ENCODE results near the gene PTPRCAP. TPM values are rescaled to one million over a fixed set of nuclear protein-coding genes. Genes with fewer than 3 reads are reported as not detected.

Gene PTPRCAP
- total and polyA plus RNA-seq, 5 donors from 2014 or later, result 291 to 1,084 (median 970) TPM

DNA sequence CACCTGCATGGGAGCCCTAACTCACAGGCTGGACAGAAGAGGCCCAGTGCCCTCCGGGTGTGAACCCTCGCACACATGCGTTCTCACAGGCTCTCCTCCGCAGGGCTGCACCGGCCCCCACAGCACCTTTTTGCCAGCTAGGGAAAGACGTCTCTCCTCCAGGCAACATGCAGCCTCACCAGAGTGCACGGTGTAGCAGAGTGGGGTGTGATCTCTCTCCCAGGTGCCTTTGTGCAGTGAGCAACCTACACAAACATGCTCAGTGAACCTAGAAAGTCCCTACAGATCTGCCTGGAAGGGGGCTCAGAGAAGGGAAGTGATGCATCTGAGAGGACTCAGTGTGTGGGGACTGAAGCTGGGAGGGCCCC is 25.7 kb downstream of the PTPRCAP start:
- peaks cover 18 to 90% (median 48%) of the 10 kb centered on the region in 4 donors for H3K4me1 Mint-ChIP-seq
- no peak for DNase-seq
- H3K36me3 Mint-ChIP-seq, result peaks cover 15% of the 10 kb centered on the region
- peak overlapping the region in 2 of 3 donors; percentile 92 to 95 for H3K27ac Mint-ChIP-seq
- H3K9me3 Mint-ChIP-seq, result no peaks in the 10 kb centered on the region
- peak overlapping the region in 3 of 4 donors; percentile 36 to 97 (median 43) for H3K4me3 Mint-ChIP-seq
- no peaks in the 10 kb centered on the region for H3K27me3 Mint-ChIP-seq
- ATAC-seq (ENCODE audit: low read depth in 2 of 2), result no peak
- no peaks in the 10 kb centered on the region for H3K9me3 ChIP-seq (ENCODE audit: control insufficient read depth in 2 of 2, low read length in 2 of 2)
- no peak overlapping the region for H3K4me3 ChIP-seq (ENCODE audit: low read depth, low read length)
- peaks cover 12% of the 10 kb centered on the region for H3K36me3 ChIP-seq (ENCODE audit: control insufficient read depth, insufficient read depth, low read length)
- peaks cover 93% of the 10 kb centered on the region for H3K4me1 ChIP-seq (ENCODE audit: control insufficient read depth, insufficient read depth, low read length, poor library complexity, severe bottlenecking)
- H3K27ac ChIP-seq (ENCODE audit: insufficient read depth, low read length, poor library complexity, severe bottlenecking), result peak overlapping the region; percentile 57
- H3K27me3 ChIP-seq (ENCODE audit: control insufficient read depth, insufficient read depth, low read length), result no peaks in the 10 kb centered on the region

DNA sequence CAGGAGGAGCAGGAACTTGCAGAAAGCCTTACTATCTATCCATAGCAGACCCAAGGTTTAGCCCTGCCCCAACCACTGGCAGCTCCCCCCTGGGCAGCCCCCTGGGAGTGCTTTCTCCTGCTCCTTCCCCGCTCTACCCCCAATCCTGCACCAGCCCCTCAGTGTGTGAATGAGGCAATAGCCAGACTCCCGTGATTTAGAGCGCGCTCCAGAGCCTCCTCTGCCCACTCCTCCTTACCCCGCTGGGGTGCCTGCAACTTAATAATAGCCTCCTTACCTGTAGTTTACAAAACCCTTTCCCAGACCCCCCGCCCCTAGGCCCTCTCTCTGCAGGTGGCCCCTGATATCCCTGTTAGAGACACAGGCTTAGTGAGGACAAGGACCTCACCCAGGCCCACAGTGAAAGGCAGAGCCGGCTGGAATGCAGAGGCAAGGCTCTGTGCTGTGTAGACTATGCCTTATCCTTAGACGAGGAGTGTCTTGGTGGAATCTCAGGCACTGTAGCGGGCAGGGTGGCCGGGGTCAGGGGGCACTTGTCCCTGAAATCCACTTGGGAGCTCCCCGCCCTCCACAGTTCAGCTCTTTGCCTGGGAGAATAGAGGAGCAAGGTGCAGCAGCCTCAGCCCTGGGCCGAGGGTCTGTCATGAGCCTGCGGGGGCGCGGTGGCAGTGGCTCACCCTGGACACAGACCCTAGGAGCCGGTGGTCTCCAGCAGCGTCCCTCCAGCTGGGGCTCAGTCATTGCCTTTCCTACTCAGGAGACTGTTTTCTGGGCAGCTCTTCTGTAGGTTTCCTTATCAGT is 26.3 kb downstream of the PTPRCAP start:
- peaks cover 15% of the 10 kb centered on the region for H3K36me3 Mint-ChIP-seq
- DNase-seq (no peak), ATAC-seq (ENCODE audit: low read depth in 2 of 2) (no peak)
- Histone ChIP-seq H3K4me3 (ENCODE audit: low read depth, low read length) (no peak overlapping the region), H3K27ac (ENCODE audit: insufficient read depth, low read length, poor library complexity, severe bottlenecking) (peak overlapping the region; percentile 57), H3K9me3 (ENCODE audit: control insufficient read depth in 2 of 2, low read length in 2 of 2) (no peaks in the 10 kb centered on the region), H3K4me1 (ENCODE audit: control insufficient read depth, insufficient read depth, low read length, poor library complexity, severe bottlenecking) (peaks cover 93% of the 10 kb centered on the region), H3K36me3 (ENCODE audit: control insufficient read depth, insufficient read depth, low read length) (peaks cover 15% of the 10 kb centered on the region), H3K27me3 (ENCODE audit: control insufficient read depth, insufficient read depth, low read length) (no peaks in the 10 kb centered on the region)
- peak overlapping the region; percentile 55 to 99 (median 94) for H3K4me3 Mint-ChIP-seq
- no peaks in the 10 kb centered on the region for H3K27me3 Mint-ChIP-seq
- no peaks in the 10 kb centered on the region for H3K9me3 Mint-ChIP-seq
- peak overlapping the region; percentile 25 to 95 (median 92) for H3K27ac Mint-ChIP-seq
- H3K4me1 Mint-ChIP-seq, result peaks cover 15 to 88% (median 46%) of the 10 kb centered on the region in 4 donors

- no peak for DNase-seq
- Mint-ChIP-seq H3K4me3 (peak overlapping the region; percentile 89 to 99 (median 94)), H3K9me3 (no peaks in the 10 kb centered on the region), H3K27me3 (no peaks in the 10 kb centered on the region), H3K36me3 (peaks cover 16% of the 10 kb centered on the region), H3K4me1 (peaks cover 15 to 93% (median 46%) of the 10 kb centered on the region in 4 donors), H3K27ac (peak overlapping the region; percentile 94 to 99 (median 95))
- H3K27ac ChIP-seq (ENCODE audit: insufficient read depth, low read length, poor library complexity, severe bottlenecking), result peak overlapping the region; percentile 87
- peaks cover 96% of the 10 kb centered on the region for H3K4me1 ChIP-seq (ENCODE audit: control insufficient read depth, insufficient read depth, low read length, poor library complexity, severe bottlenecking)
- ATAC-seq (ENCODE audit: low read depth in 2 of 2), result no peak
- no peaks in the 10 kb centered on the region for H3K27me3 ChIP-seq (ENCODE audit: control insufficient read depth, insufficient read depth, low read length)
- H3K9me3 ChIP-seq (ENCODE audit: control insufficient read depth in 2 of 2, low read length in 2 of 2), result no peaks in the 10 kb centered on the region
- H3K4me3 ChIP-seq (ENCODE audit: low read depth, low read length), result no peak overlapping the region
- peaks cover 20% of the 10 kb centered on the region for H3K36me3 ChIP-seq (ENCODE audit: control insufficient read depth, insufficient read depth, low read length)
These were observed 27.1 kb downstream of the PTPRCAP start for GRCh38 chr11:67410369-67410831.

GRCh38 chr11:67409781-67410368 is 27.6 kb downstream of the PTPRCAP start:
- ATAC-seq (ENCODE audit: low read depth in 2 of 2), result no peak
- Mint-ChIP-seq H3K27me3 (no peaks in the 10 kb centered on the region), H3K27ac (peak overlapping the region; percentile 94 to 99 (median 95)), H3K9me3 (no peaks in the 10 kb centered on the region), H3K4me3 (peak overlapping the region; percentile 89 to 99 (median 94)), H3K4me1 (peaks cover 15 to 93% (median 45%) of the 10 kb centered on the region in 4 donors), H3K36me3 (peaks cover 20% of the 10 kb centered on the region)
- Histone ChIP-seq H3K27me3 (ENCODE audit: control insufficient read depth, insufficient read depth, low read length) (no peaks in the 10 kb centered on the region), H3K9me3 (ENCODE audit: control insufficient read depth in 2 of 2, low read length in 2 of 2) (no peaks in the 10 kb centered on the region), H3K4me1 (ENCODE audit: control insufficient read depth, insufficient read depth, low read length, poor library complexity, severe bottlenecking) (peaks cover 96% of the 10 kb centered on the region), H3K36me3 (ENCODE audit: control insufficient read depth, insufficient read depth, low read length) (peaks cover 20% of the 10 kb centered on the region), H3K4me3 (ENCODE audit: low read depth, low read length) (peak overlapping the region; percentile 57), H3K27ac (ENCODE audit: insufficient read depth, low read length, poor library complexity, severe bottlenecking) (peak overlapping the region; percentile 87)
- no peak for DNase-seq

DNA sequence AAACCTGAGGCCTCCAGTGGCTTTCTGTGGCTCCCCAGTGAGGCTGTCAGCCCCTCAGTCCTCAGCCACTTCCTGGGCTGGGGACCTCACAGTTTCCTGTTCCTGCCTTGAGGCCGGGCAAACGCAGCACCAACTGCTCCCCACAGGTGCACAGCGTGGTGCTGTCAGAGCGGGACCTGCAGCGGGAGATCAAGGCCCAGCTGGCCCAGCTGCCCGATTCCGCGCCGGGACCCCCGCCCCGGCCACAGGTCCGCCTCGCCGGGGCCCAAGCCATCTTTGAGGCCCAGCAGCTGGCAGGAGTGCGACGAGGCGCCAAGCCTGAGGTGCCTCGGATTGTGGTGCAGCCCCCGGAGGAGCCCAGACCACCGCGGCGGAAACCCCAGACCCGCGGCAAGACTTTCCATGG is 28.2 kb downstream of the PTPRCAP start:
- Mint-ChIP-seq H3K27me3 (no peaks in the 10 kb centered on the region), H3K9me3 (no peaks in the 10 kb centered on the region), H3K36me3 (peaks cover 23% of the 10 kb centered on the region), H3K27ac (peak overlapping the region; percentile 89 to 99 (median 95)), H3K4me1 (peaks cover 15 to 92% (median 47%) of the 10 kb centered on the region in 4 donors), H3K4me3 (peak overlapping the region; percentile 89 to 99 (median 96))
- peak overlapping the region; percentile 87 for H3K27ac ChIP-seq (ENCODE audit: insufficient read depth, low read length, poor library complexity, severe bottlenecking)
- H3K27me3 ChIP-seq (ENCODE audit: control insufficient read depth, insufficient read depth, low read length), result no peaks in the 10 kb centered on the region
- peaks cover 93% of the 10 kb centered on the region for H3K4me1 ChIP-seq (ENCODE audit: control insufficient read depth, insufficient read depth, low read length, poor library complexity, severe bottlenecking)
- peak overlapping the region; percentile 57 for H3K4me3 ChIP-seq (ENCODE audit: low read depth, low read length)
- DNase-seq (peak; percentile 57 to 94 (median 84)), ATAC-seq (ENCODE audit: low read depth in 2 of 2) (peak; percentile 84 to 86)
- H3K9me3 ChIP-seq (ENCODE audit: control insufficient read depth in 2 of 2, low read length in 2 of 2), result no peaks in the 10 kb centered on the region
- H3K36me3 ChIP-seq (ENCODE audit: control insufficient read depth, insufficient read depth, low read length), result peaks cover 20% of the 10 kb centered on the region

DNA sequence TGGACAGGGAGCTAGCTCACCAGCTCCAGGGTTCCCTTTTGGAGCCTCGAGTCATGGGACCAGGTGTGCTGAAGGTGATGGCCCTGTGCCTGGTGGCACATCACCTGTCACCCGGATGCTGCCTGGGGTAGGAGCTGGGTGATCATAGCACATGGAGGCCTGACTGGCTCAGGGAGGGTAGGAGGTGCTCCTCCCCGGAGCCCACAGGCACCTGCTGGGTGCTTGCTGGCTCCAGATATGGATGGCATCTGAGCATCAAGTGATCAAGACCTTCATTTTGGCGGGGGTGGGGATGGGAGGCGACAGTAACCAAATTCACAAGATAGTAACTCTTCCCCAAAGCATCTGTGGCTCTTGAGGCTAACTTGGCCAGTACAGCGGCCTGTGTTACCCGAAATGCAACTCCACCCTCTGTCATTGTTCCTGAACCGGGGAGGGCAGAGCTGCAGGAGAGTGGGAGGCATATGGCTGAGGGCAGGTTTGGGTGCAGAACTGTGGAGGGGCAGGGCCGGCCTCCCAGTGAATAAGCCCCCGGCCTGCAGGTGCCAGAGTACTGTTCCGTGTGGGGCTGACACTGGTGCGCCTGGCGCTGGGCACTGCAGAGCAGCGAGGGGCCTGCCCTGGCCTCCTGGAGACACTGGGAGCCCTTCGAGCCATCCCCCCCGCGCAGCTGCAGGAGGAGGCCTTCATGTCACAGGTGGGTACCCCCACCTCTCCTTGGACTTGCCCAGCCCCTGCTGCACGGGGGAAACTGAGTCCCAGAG is 28.9 kb downstream of the PTPRCAP start:
- Histone ChIP-seq H3K9me3 (ENCODE audit: control insufficient read depth in 2 of 2, low read length in 2 of 2) (no peaks in the 10 kb centered on the region), H3K27me3 (ENCODE audit: control insufficient read depth, insufficient read depth, low read length) (no peaks in the 10 kb centered on the region), H3K4me3 (ENCODE audit: low read depth, low read length) (peak overlapping the region; percentile 76), H3K4me1 (ENCODE audit: control insufficient read depth, insufficient read depth, low read length, poor library complexity, severe bottlenecking) (peaks cover 93% of the 10 kb centered on the region), H3K27ac (ENCODE audit: insufficient read depth, low read length, poor library complexity, severe bottlenecking) (peak overlapping the region; percentile 87), H3K36me3 (ENCODE audit: control insufficient read depth, insufficient read depth, low read length) (peaks cover 20% of the 10 kb centered on the region)
- DNase-seq, result peak in 1 of 3 donors; percentile 50
- Mint-ChIP-seq H3K9me3 (no peaks in the 10 kb centered on the region), H3K4me3 (peak overlapping the region; percentile 88 to 99 (median 96)), H3K27ac (peak overlapping the region; percentile 89 to 99 (median 95)), H3K4me1 (peaks cover 15 to 89% (median 47%) of the 10 kb centered on the region in 4 donors), H3K36me3 (peaks cover 23% of the 10 kb centered on the region), H3K27me3 (peaks cover 1% of the 10 kb centered on the region)
- peak in 1 of 2 donors; percentile 2 for ATAC-seq (ENCODE audit: low read depth in 2 of 2)

DNA sequence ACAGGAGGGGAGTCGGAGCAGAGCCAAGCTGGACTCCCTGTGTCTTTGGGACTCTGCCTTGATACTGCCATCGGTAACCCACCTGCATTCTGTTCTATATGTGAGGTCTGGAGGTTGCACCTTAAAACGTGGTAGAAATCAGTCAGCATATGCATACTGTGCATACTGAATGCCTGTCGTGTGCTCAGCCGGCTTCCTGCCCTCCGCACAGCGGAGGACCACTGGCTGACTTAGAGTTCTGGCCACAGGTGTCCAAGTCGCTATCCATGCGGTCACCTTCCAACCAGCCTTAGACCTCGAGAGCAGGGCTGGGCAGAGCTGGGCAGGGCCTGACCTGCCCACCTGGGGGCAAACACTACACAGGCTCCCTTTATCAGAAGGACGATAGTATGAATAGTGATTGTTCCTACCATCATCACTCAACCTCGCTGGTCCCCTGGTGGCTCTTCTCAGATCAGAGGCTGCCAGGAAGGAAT is 29.8 kb downstream of the PTPRCAP start:
- DNase-seq (no peak), ATAC-seq (ENCODE audit: low read depth in 2 of 2) (no peak)
- no peaks in the 10 kb centered on the region for H3K9me3 ChIP-seq (ENCODE audit: control insufficient read depth in 2 of 2, low read length in 2 of 2)
- Mint-ChIP-seq H3K27me3 (peaks cover 6% of the 10 kb centered on the region), H3K36me3 (peaks cover 23% of the 10 kb centered on the region), H3K4me1 (peaks cover 15 to 89% (median 44%) of the 10 kb centered on the region in 4 donors), H3K9me3 (no peaks in the 10 kb centered on the region), H3K27ac (peak overlapping the region; percentile 89 to 99 (median 95)), H3K4me3 (peak overlapping the region; percentile 88 to 99 (median 96))
- H3K4me1 ChIP-seq (ENCODE audit: control insufficient read depth, insufficient read depth, low read length, poor library complexity, severe bottlenecking), result peaks cover 93% of the 10 kb centered on the region
- peak overlapping the region; percentile 76 for H3K4me3 ChIP-seq (ENCODE audit: low read depth, low read length)
- peak overlapping the region; percentile 87 for H3K27ac ChIP-seq (ENCODE audit: insufficient read depth, low read length, poor library complexity, severe bottlenecking)
- no peaks in the 10 kb centered on the region for H3K27me3 ChIP-seq (ENCODE audit: control insufficient read depth, insufficient read depth, low read length)
- peaks cover 20% of the 10 kb centered on the region for H3K36me3 ChIP-seq (ENCODE audit: control insufficient read depth, insufficient read depth, low read length)

Data from CD4-positive, CD25-positive, alpha-beta regulatory T cell (primary cell).